ENCODE results near the gene NAP1L4.

GRCh38 chr11:2909133-2909902 is 82.8 kb downstream of the NAP1L4 start:
- TF ChIP-seq, protein P1, sequence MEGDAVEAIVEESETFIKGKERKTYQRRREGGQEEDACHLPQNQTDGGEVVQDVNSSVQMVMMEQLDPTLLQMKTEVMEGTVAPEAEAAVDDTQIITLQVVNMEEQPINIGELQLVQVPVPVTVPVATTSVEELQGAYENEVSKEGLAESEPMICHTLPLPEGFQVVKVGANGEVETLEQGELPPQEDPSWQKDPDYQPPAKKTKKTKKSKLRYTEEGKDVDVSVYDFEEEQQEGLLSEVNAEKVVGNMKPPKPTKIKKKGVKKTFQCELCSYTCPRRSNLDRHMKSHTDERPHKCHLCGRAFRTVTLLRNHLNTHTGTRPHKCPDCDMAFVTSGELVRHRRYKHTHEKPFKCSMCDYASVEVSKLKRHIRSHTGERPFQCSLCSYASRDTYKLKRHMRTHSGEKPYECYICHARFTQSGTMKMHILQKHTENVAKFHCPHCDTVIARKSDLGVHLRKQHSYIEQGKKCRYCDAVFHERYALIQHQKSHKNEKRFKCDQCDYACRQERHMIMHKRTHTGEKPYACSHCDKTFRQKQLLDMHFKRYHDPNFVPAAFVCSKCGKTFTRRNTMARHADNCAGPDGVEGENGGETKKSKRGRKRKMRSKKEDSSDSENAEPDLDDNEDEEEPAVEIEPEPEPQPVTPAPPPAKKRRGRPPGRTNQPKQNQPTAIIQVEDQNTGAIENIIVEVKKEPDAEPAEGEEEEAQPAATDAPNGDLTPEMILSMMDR (IDR thresholded peaks at IDR 0.05): no peak
- TF ChIP-seq EZH2 (IDR thresholded peaks at IDR 0.05; ENCODE audit: borderline replicate concordance, insufficient read depth, low read depth, low read length, poor library complexity, severe bottlenecking): no peak

Measured in B cell (primary cell).